Vagina (tissue), 2 donors: ENCODE measurements around the gene BCAT1. TPM values are rescaled to one million over a fixed set of nuclear protein-coding genes. Genes with fewer than 3 reads are reported as not detected.

Source experiments
- DNase-seq, 2 donors: peaks; one replicate each; pipeline ENCODE4 v3.0.0-alpha.2; 2017; ENCODE audit errors: extremely low spot score in 2 of 2
- H3K27ac ChIP-seq: fragments of 200-600 bp; sonication (generic); one replicate; pipeline ENCODE4 v1.5.1; 2019
- H3K27me3 ChIP-seq: fragments of 200-600 bp; sonication (generic); one replicate; pipeline ENCODE4 v1.5.1; 2019
- H3K36me3 ChIP-seq, 2 donors: fragments of 200-600 bp; sonication (generic); one replicate each; pipeline ENCODE4 v1.5.1; 2017 to 2019
- H3K4me1 ChIP-seq: fragments of 200-600 bp; sonication (generic); one replicate; pipeline ENCODE4 v1.5.1; 2019
- H3K4me3 ChIP-seq, 2 donors: fragments of 200-600 bp; sonication (generic); 1 replicate in 1 of 2; 2 replicates in 1 of 2; pipeline ENCODE4 v1.5.1; 2016 to 2019
- H3K9me3 ChIP-seq: fragments of 200-600 bp; sonication (generic); one replicate; pipeline ENCODE4 v1.5.1; 2019
- CTCF ChIP-seq, 3 experiments: fragments of 450-650 bp in 2 of 3; fragments of 200-600 bp in 1 of 3; sonication (generic) in 1 of 3; IDR thresholded peaks; one replicate each; pipeline ENCODE4 v1.5.1; 2017 to 2019; ENCODE audit warnings: antibody characterized with exemption in 3 of 3, mild to moderate bottlenecking in 2 of 3, moderate library complexity in 2 of 3
- POLR2A ChIP-seq, 2 donors: fragments of 450-650 bp; IDR thresholded peaks; one replicate each; pipeline ENCODE4 v1.6.1; 2017; ENCODE audit warnings: antibody characterized with exemption in 2 of 2, mild to moderate bottlenecking in 2 of 2, moderate library complexity in 2 of 2
- POLR2AphosphoS5 ChIP-seq, 2 donors: sonication (generic); formaldehyde crosslinking; IDR thresholded peaks; one replicate each; pipeline ENCODE4 v1.9.0; 2017; ENCODE audit warnings: antibody characterized with exemption in 2 of 2, mild to moderate bottlenecking in 2 of 2, low read depth in 1 of 2; ENCODE audit not compliant: insufficient read depth in 1 of 2
- intact Hi-C: fragments of 100-400 bp; cut with DNase I; formaldehyde crosslinking; loops from one replicate; pipeline ENCODE4 v1.15.1; 2023
- total RNA-seq: library from RNA; depleted of rRNA; stranded (reverse); fragments of >200 nt; gene quantifications from one replicate; pipeline ENCODE4 v1.2.3, GENCODE V29; 2016

BCAT1 gene
- total RNA-seq, 1 donor from 2014 or later, result 20.6 TPM

DNA sequence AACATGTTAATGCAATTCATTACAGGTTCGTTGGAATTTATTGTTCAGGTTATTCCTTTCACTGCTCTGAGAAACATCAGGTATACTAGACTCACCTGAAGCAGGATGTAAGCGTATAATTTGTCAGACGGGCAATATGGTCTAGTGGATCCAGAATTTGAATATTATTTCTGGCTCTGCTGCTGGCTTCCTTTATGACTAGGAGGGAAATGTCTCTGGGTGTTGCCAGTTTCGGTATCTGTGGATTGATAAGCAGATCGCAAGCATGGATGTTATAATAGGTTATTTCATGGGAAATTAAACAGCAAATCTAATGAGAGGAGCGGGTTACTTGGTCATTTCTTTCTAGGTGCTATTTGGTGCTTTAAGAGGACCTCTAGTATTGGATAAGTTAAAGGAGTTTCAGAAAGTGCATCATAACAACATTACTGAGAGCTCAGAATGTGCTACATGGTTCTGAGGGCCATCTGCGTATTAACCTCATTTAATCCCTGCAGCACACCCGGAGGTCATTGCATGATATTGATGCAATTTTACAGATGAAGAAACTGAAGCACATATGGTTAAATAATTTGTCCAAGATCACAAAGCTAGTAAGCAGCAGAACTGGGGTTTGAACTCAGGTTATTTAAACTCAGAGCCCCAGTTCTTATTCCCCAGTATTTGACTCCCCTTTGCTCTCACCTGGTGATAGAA, 47.3 kb upstream of the BCAT1 start:
- Histone ChIP-seq H3K9me3 (no peaks in the 10 kb centered on the region), H3K27me3 (no peaks in the 10 kb centered on the region), H3K4me1 (peaks cover 9% of the 10 kb centered on the region), H3K4me3 (no peak overlapping the region), H3K36me3 (no peaks in the 10 kb centered on the region), H3K27ac (no peak overlapping the region)
- intact Hi-C loops, result no loop called here
- TF ChIP-seq POLR2AphosphoS5 (IDR thresholded peaks at IDR 0.05; ENCODE audit: insufficient read depth in 1 of 2, low read depth in 1 of 2), result no peak
- no peak for TF ChIP-seq CTCF (IDR thresholded peaks at IDR 0.05)
- no peak for TF ChIP-seq POLR2A (IDR thresholded peaks at IDR 0.05)
- DNase-seq, result no peak

DNA sequence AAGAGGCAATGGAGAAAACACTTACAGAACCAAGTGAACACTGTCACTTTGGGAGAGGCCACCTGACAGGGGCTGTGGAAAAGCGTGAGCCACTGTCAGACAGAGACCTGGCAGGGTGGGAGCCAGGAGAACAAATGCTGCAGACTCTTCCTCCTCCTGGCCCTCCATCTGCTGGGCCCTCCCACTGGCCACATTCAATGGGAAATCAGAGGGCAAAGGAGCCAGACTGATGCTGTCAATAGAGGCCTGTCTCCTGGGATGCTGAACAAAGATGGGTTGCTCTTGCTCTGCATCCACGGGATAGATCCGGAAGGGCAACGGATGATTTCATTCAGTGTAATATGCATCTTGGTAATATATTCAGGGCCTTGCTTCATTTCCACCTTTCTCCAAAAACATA, 44.9 kb upstream of the BCAT1 start:
- peaks cover 9% of the 10 kb centered on the region for H3K4me1 ChIP-seq
- no peak overlapping the region for H3K27ac ChIP-seq
- H3K9me3 ChIP-seq, result no peaks in the 10 kb centered on the region
- H3K27me3 ChIP-seq, result no peaks in the 10 kb centered on the region
- no peak overlapping the region for H3K4me3 ChIP-seq
- intact Hi-C loops, result loop anchor here (5.0 kb wide), 1 partner anchor 409 kb away; no protein-coding TSS in a partner anchor
- no peak for DNase-seq
- no peaks in the 10 kb centered on the region for H3K36me3 ChIP-seq
- TF ChIP-seq POLR2A (IDR thresholded peaks at IDR 0.05) (no peak), POLR2AphosphoS5 (IDR thresholded peaks at IDR 0.05; ENCODE audit: insufficient read depth in 1 of 2, low read depth in 1 of 2) (no peak), CTCF (IDR thresholded peaks at IDR 0.05) (no peak)

- Histone ChIP-seq H3K27ac (no peak overlapping the region), H3K27me3 (no peaks in the 10 kb centered on the region), H3K9me3 (no peaks in the 10 kb centered on the region), H3K4me1 (no peaks in the 10 kb centered on the region), H3K4me3 (no peak overlapping the region), H3K36me3 (no peaks in the 10 kb centered on the region)
- TF ChIP-seq POLR2A (IDR thresholded peaks at IDR 0.05), result no peak
- TF ChIP-seq POLR2AphosphoS5 (IDR thresholded peaks at IDR 0.05; ENCODE audit: insufficient read depth in 1 of 2, low read depth in 1 of 2), result no peak
- TF ChIP-seq CTCF (IDR thresholded peaks at IDR 0.05), result peak; percentile 37 to 65 (median 62)
- DNase-seq, result no peak
- intact Hi-C loops, result loop anchor here (5.0 kb wide), 1 partner anchor 411 kb away; no protein-coding TSS in a partner anchor
Observed at GRCh38 chr12:24991209-24992049, 42.5 kb upstream of the BCAT1 start.

GRCh38 chr12:24989216-24989615, 40.3 kb upstream of the BCAT1 start:
- H3K36me3 ChIP-seq, result no peaks in the 10 kb centered on the region
- no peak overlapping the region for H3K4me3 ChIP-seq
- no peak overlapping the region for H3K27ac ChIP-seq
- no peaks in the 10 kb centered on the region for H3K9me3 ChIP-seq
- DNase-seq, result no peak
- H3K4me1 ChIP-seq, result no peaks in the 10 kb centered on the region
- intact Hi-C loops, result no loop called here
- H3K27me3 ChIP-seq, result no peaks in the 10 kb centered on the region
- no peak for TF ChIP-seq POLR2AphosphoS5 (IDR thresholded peaks at IDR 0.05; ENCODE audit: insufficient read depth in 1 of 2, low read depth in 1 of 2)
- no peak for TF ChIP-seq POLR2A (IDR thresholded peaks at IDR 0.05)
- TF ChIP-seq CTCF (IDR thresholded peaks at IDR 0.05), result no peak
